B cell (primary cell): ENCODE data around the gene TXNDC2. TPM values are rescaled to one million over a fixed set of nuclear protein-coding genes. Genes with fewer than 3 reads are reported as not detected.
"Not testable (repeated sequence)": the region's sequence is repeated elsewhere in the genome, so short reads cannot be mapped to it uniquely, and the experiment has no call there.

Source experiments
- ATAC-seq: fragments of 200-7000 bp; cut with Tn5 transposase; one replicate; pipeline ENCODE4 v1.10.0; 2021; ENCODE audit warnings: low read depth, mild to moderate bottlenecking, moderate number of reproducible peaks, moderate library complexity
- CTCF ChIA-PET: fragments of 350-600 bp; sonication (Branson Sonifier 250); formaldehyde crosslinking; loops from one replicate; lab custom pipeline; 2021; ENCODE audit warnings: antibody characterized with exemption, inconsistent platforms; lab: Charles Lee
- POLR2A ChIA-PET: fragments of 350-600 bp; sonication (Branson Sonifier 250); formaldehyde crosslinking; loops from one replicate; lab custom pipeline; 2021; ENCODE audit warnings: antibody characterized with exemption; lab: Charles Lee
- DNase-seq: peaks from one replicate; pipeline ENCODE4 v3.0.0; 2013
- H2AFZ ChIP-seq: 2 replicates; pipeline ENCODE4 v1.6.1; 2012; ENCODE audit warnings: mild to moderate bottlenecking, low read depth, low read length; ENCODE audit not compliant: insufficient read depth, poor library complexity, severe bottlenecking
- H3K27ac ChIP-seq, 2 donors: 1 replicate in 1 of 2; 2 replicates in 1 of 2; pipeline ENCODE4 v1.5.1; 2012 to 2013; ENCODE audit warnings: low read length in 2 of 2, mild to moderate bottlenecking in 2 of 2, moderate library complexity in 1 of 2
- H3K27me3 ChIP-seq, 4 experiments: fragments of 200-600 bp in 1 of 4; sonication (generic) in 1 of 4; replicated peaks in 1 of 4; 1 replicate in 2 of 4; 2 replicates in 2 of 4; pipeline versions ENCODE4 v1.6.1 to v1.7.0; 2013 to 2016; ENCODE audit warnings: low read length in 3 of 4, mild to moderate bottlenecking in 2 of 4, mixed read lengths in 1 of 4, moderate library complexity in 1 of 4; ENCODE audit not compliant: insufficient read depth in 4 of 4, control insufficient read depth in 3 of 4; ENCODE audit errors: control extremely low read depth in 1 of 4
- H3K36me3 ChIP-seq, 2 experiments: replicated peaks in 1 of 2; 1 replicate in 1 of 2; 2 replicates in 1 of 2; pipeline versions ENCODE4 v1.6.1 to v1.7.1; 2013; ENCODE audit warnings: low read length in 1 of 2; ENCODE audit not compliant: insufficient read depth in 2 of 2, control insufficient read depth in 1 of 2; ENCODE audit errors: control extremely low read depth in 1 of 2, extremely low read depth in 1 of 2
- H3K4me1 ChIP-seq, 2 donors: fragments of 200-600 bp in 1 of 2; sonication (generic) in 1 of 2; 1 replicate in 1 of 2; 2 replicates in 1 of 2; pipeline versions ENCODE4 v1.5.1 to v1.6.1; 2013 to 2017; ENCODE audit warnings: low read length in 2 of 2; ENCODE audit not compliant: control insufficient read depth in 2 of 2, insufficient read depth in 2 of 2
- H3K4me2 ChIP-seq: replicated peaks from 2 replicates; pipeline ENCODE3; 2012; ENCODE audit warnings: mild to moderate bottlenecking, low read depth, low read length; ENCODE audit not compliant: poor library complexity, severe bottlenecking
- H3K4me3 ChIP-seq, 5 experiments: fragments of 200-600 bp in 1 of 5; sonication (generic) in 1 of 5; 1 replicate in 3 of 5; 2 replicates in 2 of 5; pipeline versions ENCODE4 v1.5.1 to v1.7.0; 2011 to 2016; ENCODE audit warnings: low read length in 4 of 5, mild to moderate bottlenecking in 4 of 5, low read depth in 2 of 5, control low read depth in 1 of 5, moderate library complexity in 1 of 5; ENCODE audit not compliant: insufficient read depth in 1 of 5; ENCODE audit errors: control extremely low read depth in 1 of 5, extremely low read depth in 1 of 5
- H3K79me2 ChIP-seq: fragments of 200-600 bp; sonication (generic); one replicate; pipeline ENCODE4 v1.6.0; 2016; ENCODE audit warnings: low read length; ENCODE audit not compliant: control insufficient read depth, insufficient read depth
- H3K9ac ChIP-seq: fragments of 200-600 bp; sonication (generic); 2 replicates; pipeline ENCODE4 v1.6.1; 2017; ENCODE audit warnings: mild to moderate bottlenecking, low read length, moderate library complexity
- H3K9me3 ChIP-seq, 3 donors: one replicate each; pipeline versions ENCODE4 v1.6.1 to v1.7.1; 2013; ENCODE audit warnings: low read length in 2 of 3; ENCODE audit not compliant: control insufficient read depth in 2 of 3, insufficient read depth in 1 of 3; ENCODE audit errors: control extremely low read depth in 1 of 3
- H4K20me1 ChIP-seq: 2 replicates; pipeline ENCODE4 v1.6.0; 2012; ENCODE audit warnings: mild to moderate bottlenecking, low read length; ENCODE audit not compliant: insufficient read depth, control insufficient read depth, poor library complexity, severe bottlenecking
- H3K27ac Mint-ChIP-seq: one replicate; pipeline ENCODE4 v1.8.0; 2021; ENCODE audit warnings: mixed read lengths
- H3K27me3 Mint-ChIP-seq: one replicate; pipeline ENCODE4 v1.8.0; 2021; ENCODE audit warnings: mixed read lengths
- H3K4me1 Mint-ChIP-seq: one replicate; pipeline ENCODE4 v1.8.0; 2021; ENCODE audit warnings: mixed read lengths
- H3K4me3 Mint-ChIP-seq: one replicate; pipeline ENCODE4 v1.8.0; 2021; ENCODE audit warnings: mixed read lengths
- H3K9me3 Mint-ChIP-seq: one replicate; pipeline ENCODE4 v1.8.0; 2022; ENCODE audit warnings: mixed read lengths; ENCODE audit not compliant: insufficient read depth
- CTCF ChIP-seq: fragments of 200-600 bp; IDR thresholded peaks from one replicate; pipeline ENCODE4 v1.8.0; 2022; ENCODE audit warnings: antibody characterized with exemption, mild to moderate bottlenecking
- EZH2 ChIP-seq: IDR thresholded peaks from 2 replicates; pipeline ENCODE4 v1.6.1; 2012; ENCODE audit warnings: borderline replicate concordance, low read depth, mild to moderate bottlenecking, moderate library complexity, low read length; ENCODE audit not compliant: insufficient read depth, poor library complexity, severe bottlenecking
- WGBS: methylation state at CpG from one replicate; pipeline ENCODE4 v1.1.5; 2013; ENCODE audit warnings: missing lambda C conversion rate; ENCODE audit not compliant: insufficient coverage; 5-methylcytosine and 5-hydroxymethylcytosine counted together
- intact Hi-C: fragments of 100-400 bp; cut with micrococcal nuclease; formaldehyde crosslinking; loops from one replicate; pipeline ENCODE4 v1.10.0; 2022
- polyA plus RNA-seq: library from polyadenylated mRNA; depleted of rRNA; stranded (reverse); fragments of >200 nt; gene quantifications from 2 replicates; pipeline ENCODE4 v1.2.3, GENCODE V29; 2012
- total RNA-seq, 2 donors: library from RNA; stranded (reverse); fragments of 120-200 nt in 1 of 2; gene quantifications; 1 replicate in 1 of 2; 2 replicates in 1 of 2; pipeline versions ENCODE4 v1.2.3 to v1.2.4, GENCODE V29; 2013 to 2022

TXNDC2 gene
- total and polyA plus RNA-seq, 2 donors (not counting 1 experiment from before 2014, with no cell fraction given), result 0.07 to 0.22 TPM

GRCh38 chr18:9911226-9911625 is 25.5 kb downstream of the TXNDC2 start:
- ATAC-seq (no peak), DNase-seq (no peak)
- peaks cover 0 to 7% (median 2%) of the 10 kb centered on the region in 4 experiments for H3K27me3 ChIP-seq
- no CpG with 5 or more reads among the region's 5 CpGs for WGBS
- H4K20me1 ChIP-seq, result peaks cover 16% of the 10 kb centered on the region
- H3K9ac ChIP-seq, result no peak overlapping the region
- TF ChIP-seq EZH2 (no peak), CTCF (no peak)
- peaks cover 21% of the 10 kb centered on the region for H3K27me3 Mint-ChIP-seq
- H2AFZ ChIP-seq, result no peak overlapping the region
- ChIA-PET CTCF (interaction anchor here (1.1 kb wide), 1 partner anchor 16 kb away, joined by 3 read pairs; no protein-coding TSS in a partner anchor), POLR2A (no interaction called here)
- H3K9me3 ChIP-seq, result peaks cover 0 to 6% (median 1%) of the 10 kb centered on the region in 3 donors
- H3K4me3 Mint-ChIP-seq, result no peak overlapping the region
- no peak overlapping the region for H3K4me2 ChIP-seq
- H3K27ac Mint-ChIP-seq, result no peak overlapping the region
- intact Hi-C loops, result loop anchor here (5.0 kb wide), 2 partner anchors 1204 to 1309 kb away; partner anchors contain the start of gene MTCL1
- H3K27ac ChIP-seq, result no peak overlapping the region
- H3K4me3 ChIP-seq, result no peak overlapping the region
- peaks cover 20% of the 10 kb centered on the region for H3K4me1 Mint-ChIP-seq
- H3K4me1 ChIP-seq, result peaks cover 16% of the 10 kb centered on the region in 2 donors
- H3K9me3 Mint-ChIP-seq, result no peaks in the 10 kb centered on the region
- H3K79me2 ChIP-seq, result peaks cover 17% of the 10 kb centered on the region
- no peaks in the 10 kb centered on the region for H3K36me3 ChIP-seq

- WGBS, result 100% methylated on average over 1 of the region's 1 CpG
- H3K4me3 ChIP-seq, H3K9me3 ChIP-seq, H3K27ac ChIP-seq, H3K4me3 Mint-ChIP-seq, H3K4me2 ChIP-seq, H3K27me3 ChIP-seq, H3K36me3 ChIP-seq, POLR2A ChIA-PET, H2AFZ ChIP-seq, H3K9ac ChIP-seq, DNase-seq, ATAC-seq, H3K27ac Mint-ChIP-seq, H3K9me3 Mint-ChIP-seq: not testable (repeated sequence)
- H3K27me3 Mint-ChIP-seq, result peaks cover 12% of the 10 kb centered on the region
- peaks cover 21% of the 10 kb centered on the region for H4K20me1 ChIP-seq
- H3K79me2 ChIP-seq, result peaks cover 27% of the 10 kb centered on the region
- H3K4me1 ChIP-seq, result peaks cover 21 to 22% of the 10 kb centered on the region in 2 donors
- CTCF ChIA-PET, result interaction anchor here (1.9 kb wide), 1 partner anchor 300 kb away, joined by 5 read pairs; no protein-coding TSS in a partner anchor
- intact Hi-C loops, result loop anchor here (2.0 to 5.0 kb wide), 3 partner anchors 1205 to 1939 kb away; partner anchors contain the start of genes CHMP1B and MTCL1
- H3K4me1 Mint-ChIP-seq, result peaks cover 26% of the 10 kb centered on the region
These were observed 26.5 kb downstream of the TXNDC2 start for GRCh38 chr18:9912285-9912684.
